PFSK-1 (cell line): Measurements from ENCODE around the gene TMEM245.

ENCODE experiments used
- FOXP2 ChIP-seq: optimal IDR thresholded peaks from 2 replicates; pipeline ENCODE3; 2011; ENCODE audit warnings: borderline replicate concordance, control low read depth, inconsistent platforms; ENCODE audit not compliant: insufficient read depth; ENCODE audit errors: extremely low read length, extremely low read depth
- POLR2AphosphoS5 ChIP-seq: IDR thresholded peaks from 2 replicates; pipeline ENCODE4 v1.6.1; 2012; ENCODE audit warnings: low read depth, mild to moderate bottlenecking, control low read depth, low read length, moderate library complexity
- REST ChIP-seq, 2 experiments: IDR thresholded peaks; 2 replicates each; pipeline versions ENCODE4 v1.6.1 to v1.8.0; 2011 to 2012; ENCODE audit warnings: low read depth in 2 of 2, low read length in 2 of 2, control low read depth in 1 of 2, inconsistent platforms in 1 of 2, mild to moderate bottlenecking in 1 of 2, moderate library complexity in 1 of 2; ENCODE audit not compliant: insufficient read depth in 1 of 2
- SIN3A ChIP-seq: IDR thresholded peaks from 2 replicates; pipeline ENCODE4 v1.6.1; 2012; ENCODE audit warnings: mild to moderate bottlenecking, low read length, moderate library complexity, borderline replicate concordance; ENCODE audit not compliant: insufficient read depth
- TAF1 ChIP-seq: IDR thresholded peaks from 2 replicates; pipeline ENCODE4 v1.6.1; 2012; ENCODE audit warnings: low read length, control low read depth, borderline replicate concordance; ENCODE audit not compliant: insufficient read depth

TMEM245 gene

GRCh38 chr9:109094268-109094667, 25.5 kb downstream of the TMEM245 start:
- TF ChIP-seq REST (IDR thresholded peaks at IDR 0.05; ENCODE audit: insufficient read depth in 1 of 2, low read depth in 2 of 2, low read length in 2 of 2) (no peak), POLR2AphosphoS5 (no peak), SIN3A (no peak), TAF1 (no peak), FOXP2 (no peak)

GRCh38 chr9:109092587-109092986, 27.2 kb downstream of the TMEM245 start:
- no peak for TF ChIP-seq REST (IDR thresholded peaks at IDR 0.05; ENCODE audit: insufficient read depth in 1 of 2, low read depth in 2 of 2, low read length in 2 of 2)
- no peak for TF ChIP-seq POLR2AphosphoS5
- TF ChIP-seq FOXP2 = no peak
- TF ChIP-seq SIN3A = no peak
- TF ChIP-seq TAF1 = no peak

DNA sequence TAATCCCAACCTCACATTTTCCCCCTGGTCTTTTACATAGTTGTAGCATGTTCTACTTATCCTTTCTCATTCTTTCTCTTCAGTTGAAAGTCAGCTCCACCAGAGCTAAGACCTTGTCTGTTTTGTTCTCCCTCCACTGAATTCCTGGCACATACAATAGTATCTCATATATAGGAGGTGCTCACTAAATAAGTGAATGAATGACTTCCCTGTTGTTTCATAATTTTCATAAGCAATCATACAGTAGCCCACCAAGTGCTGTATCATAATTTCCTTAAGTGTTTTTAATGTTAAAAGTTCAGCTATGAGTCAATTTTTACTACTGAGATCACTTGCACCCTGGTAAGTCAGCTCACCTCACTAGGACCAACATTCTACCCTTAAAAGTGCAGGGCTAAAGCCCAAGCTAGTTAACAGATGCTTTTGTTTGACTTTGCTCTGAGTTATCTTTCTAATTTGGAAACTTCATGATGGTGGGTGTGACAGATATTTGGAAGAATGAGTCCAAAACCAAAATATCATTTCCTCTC, 27.6 kb downstream of the TMEM245 start:
- no peak for TF ChIP-seq REST (IDR thresholded peaks at IDR 0.05; ENCODE audit: insufficient read depth in 1 of 2, low read depth in 2 of 2, low read length in 2 of 2)
- TF ChIP-seq POLR2AphosphoS5 = no peak
- no peak for TF ChIP-seq FOXP2
- no peak for TF ChIP-seq SIN3A
- TF ChIP-seq TAF1 = no peak

GRCh38 chr9:109088221-109088620, 31.5 kb downstream of the TMEM245 start:
- TF ChIP-seq TAF1 (no peak), POLR2AphosphoS5 (no peak), REST (IDR thresholded peaks at IDR 0.05; ENCODE audit: insufficient read depth in 1 of 2, low read depth in 2 of 2, low read length in 2 of 2) (no peak), FOXP2 (no peak), SIN3A (no peak)

GRCh38 chr9:109087795-109088194, 32.0 kb downstream of the TMEM245 start:
- no peak for TF ChIP-seq POLR2AphosphoS5
- TF ChIP-seq REST (IDR thresholded peaks at IDR 0.05; ENCODE audit: insufficient read depth in 1 of 2, low read depth in 2 of 2, low read length in 2 of 2) = no peak
- no peak for TF ChIP-seq SIN3A
- no peak for TF ChIP-seq TAF1
- TF ChIP-seq FOXP2 = no peak
